Lower leg skin (tissue), 3 donors: Measurements from ENCODE around the gene TOMM34.

Experiments
- POLR2A ChIP-seq, 2 donors: fragments of 450-650 bp; IDR thresholded peaks; one replicate each; pipeline ENCODE4 v1.6.1; 2016 to 2017; ENCODE audit warnings: antibody characterized with exemption in 2 of 2, mild to moderate bottlenecking in 1 of 2, moderate library complexity in 1 of 2
- TF ChIP-seq, protein P1 (sequence below), 3 donors: fragments of 450-650 bp; IDR thresholded peaks; one replicate each; pipeline ENCODE4 v1.5.1; 2016; ENCODE audit warnings: antibody characterized with exemption in 3 of 3, mild to moderate bottlenecking in 3 of 3, moderate library complexity in 2 of 3

DNA sequence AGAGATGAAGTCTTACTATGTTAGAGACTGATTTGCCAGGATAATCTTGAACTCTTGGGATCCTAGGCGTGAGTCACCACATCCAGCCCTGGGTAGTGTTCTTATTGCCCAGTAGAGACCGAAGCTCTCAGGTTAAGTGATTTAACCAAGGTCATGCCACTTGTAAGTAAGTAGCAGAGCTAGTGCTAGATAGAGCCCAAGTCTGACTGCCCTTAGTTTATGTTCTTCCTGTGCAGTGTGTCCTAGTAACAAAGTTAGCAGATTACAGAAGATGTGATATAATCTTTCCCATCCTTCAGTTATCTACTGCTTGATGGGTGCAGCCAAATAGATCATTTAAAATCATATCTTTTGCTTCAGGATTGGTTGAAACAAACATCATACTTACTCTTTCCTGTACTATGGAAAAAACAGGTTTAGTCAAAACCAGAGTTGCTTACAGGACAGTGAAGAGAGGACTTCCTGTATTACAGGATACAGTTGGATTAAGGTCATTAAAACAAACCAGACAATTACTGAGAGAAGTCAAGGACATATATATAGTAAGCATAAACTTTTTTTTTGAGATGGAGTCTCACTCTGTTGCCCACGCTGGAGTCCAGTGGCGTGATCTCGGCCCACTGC, 59.9 kb downstream of the TOMM34 start:
- TF ChIP-seq, protein P1, sequence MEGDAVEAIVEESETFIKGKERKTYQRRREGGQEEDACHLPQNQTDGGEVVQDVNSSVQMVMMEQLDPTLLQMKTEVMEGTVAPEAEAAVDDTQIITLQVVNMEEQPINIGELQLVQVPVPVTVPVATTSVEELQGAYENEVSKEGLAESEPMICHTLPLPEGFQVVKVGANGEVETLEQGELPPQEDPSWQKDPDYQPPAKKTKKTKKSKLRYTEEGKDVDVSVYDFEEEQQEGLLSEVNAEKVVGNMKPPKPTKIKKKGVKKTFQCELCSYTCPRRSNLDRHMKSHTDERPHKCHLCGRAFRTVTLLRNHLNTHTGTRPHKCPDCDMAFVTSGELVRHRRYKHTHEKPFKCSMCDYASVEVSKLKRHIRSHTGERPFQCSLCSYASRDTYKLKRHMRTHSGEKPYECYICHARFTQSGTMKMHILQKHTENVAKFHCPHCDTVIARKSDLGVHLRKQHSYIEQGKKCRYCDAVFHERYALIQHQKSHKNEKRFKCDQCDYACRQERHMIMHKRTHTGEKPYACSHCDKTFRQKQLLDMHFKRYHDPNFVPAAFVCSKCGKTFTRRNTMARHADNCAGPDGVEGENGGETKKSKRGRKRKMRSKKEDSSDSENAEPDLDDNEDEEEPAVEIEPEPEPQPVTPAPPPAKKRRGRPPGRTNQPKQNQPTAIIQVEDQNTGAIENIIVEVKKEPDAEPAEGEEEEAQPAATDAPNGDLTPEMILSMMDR (IDR thresholded peaks at IDR 0.05): no peak
- TF ChIP-seq POLR2A (IDR thresholded peaks at IDR 0.05): no peak
